K562 (cell line): ENCODE results near the gene ANKMY1. TPM values are rescaled to one million over a fixed set of nuclear protein-coding genes. Genes with fewer than 3 reads are reported as not detected.
A peak's percentile ranks its signal among the peaks of the same experiment; 100 is the strongest.

Source experiments
- ASH1L ChIP-seq: fragments of 450-650 bp; IDR thresholded peaks from 2 replicates; pipeline ENCODE4 v1.6.1; 2018; ENCODE audit warnings: borderline replicate concordance, mild to moderate bottlenecking, low read depth; ENCODE audit not compliant: partially characterized antibody
- BMI1 ChIP-seq: fragments of 150-350 bp; IDR thresholded peaks from 2 replicates; pipeline ENCODE4 v1.6.1; 2014; ENCODE audit warnings: low read length
- CREBBP ChIP-seq: IDR thresholded peaks from one replicate; pipeline ENCODE4 v1.6.1; 2012; ENCODE audit warnings: low read depth, mild to moderate bottlenecking, control low read depth, inconsistent platforms, low read length
- E2F8 ChIP-seq: fragments of 450-650 bp; IDR thresholded peaks from 2 replicates; pipeline ENCODE4 v1.7.1; 2018; ENCODE audit warnings: mild to moderate bottlenecking, low read depth; ENCODE audit not compliant: partially characterized antibody
- EP400 ChIP-seq: fragments of 450-650 bp; IDR thresholded peaks from 2 replicates; pipeline ENCODE4 v1.6.1; 2017; ENCODE audit warnings: antibody characterized with exemption, mild to moderate bottlenecking, moderate library complexity
- FOXK1 ChIP-seq: sonication (generic); formaldehyde crosslinking; IDR thresholded peaks from 2 replicates; pipeline ENCODE4 v1.8.0; 2022; ENCODE audit warnings: missing genetic modification reagents, mild to moderate bottlenecking, borderline replicate concordance
- FOXM1 ChIP-seq, 2 experiments: fragments of 450-650 bp in 1 of 2; sonication (generic) in 1 of 2; formaldehyde crosslinking in 1 of 2; IDR thresholded peaks; 2 replicates each; pipeline versions ENCODE4 v1.6.1 to v1.9.0; 2017 to 2022; ENCODE audit warnings: low read depth in 2 of 2, mild to moderate bottlenecking in 2 of 2, missing genetic modification reagents in 1 of 2, moderate library complexity in 1 of 2
- GTF3C2 ChIP-seq: IDR thresholded peaks from 3 replicates; pipeline ENCODE4 v1.6.1; 2011; ENCODE audit warnings: borderline replicate concordance, mild to moderate bottlenecking, moderate library complexity; ENCODE audit not compliant: insufficient read length; ENCODE audit errors: extremely low read depth
- ILF3 ChIP-seq: fragments of 450-650 bp; IDR thresholded peaks from 2 replicates; pipeline ENCODE4 v1.6.1; 2018; ENCODE audit warnings: antibody characterized with exemption, mild to moderate bottlenecking, moderate library complexity, borderline replicate concordance
- KAT2B ChIP-seq: IDR thresholded peaks from one replicate; pipeline ENCODE4 v1.6.1; 2012; ENCODE audit warnings: low read depth, mild to moderate bottlenecking, control low read depth, inconsistent platforms, low read length, moderate library complexity
- NCOA1 ChIP-seq: fragments of 450-650 bp; IDR thresholded peaks from 2 replicates; pipeline ENCODE4 v1.6.1; 2016; ENCODE audit warnings: low read depth
- POLR2H ChIP-seq: IDR thresholded peaks from 2 replicates; pipeline ENCODE4 v1.6.1; 2016; ENCODE audit warnings: missing genetic modification characterization, low read depth, mild to moderate bottlenecking, control low read depth, missing compliant biosample characterization, moderate library complexity
- POU5F1 ChIP-seq: fragments of 150-350 bp; IDR thresholded peaks from 2 replicates; pipeline ENCODE4 v1.6.1; 2014; ENCODE audit warnings: borderline replicate concordance, low read length, low read depth, mild to moderate bottlenecking; ENCODE audit not compliant: partially characterized antibody
- RERE ChIP-seq: sonication (generic); formaldehyde crosslinking; IDR thresholded peaks from 2 replicates; pipeline ENCODE4 v1.8.0; 2023; ENCODE audit warnings: missing genetic modification reagents, mild to moderate bottlenecking, borderline replicate concordance
- ZBTB1 ChIP-seq: sonication (generic); formaldehyde crosslinking; IDR thresholded peaks from 2 replicates; pipeline ENCODE4 v1.8.1; 2023; ENCODE audit warnings: missing genetic modification reagents, low read depth, mild to moderate bottlenecking, borderline replicate concordance
- polyA plus RNA-seq, 8 experiments: library from polyadenylated mRNA; depleted of rRNA in 4 of 8; stranded (reverse) in 5 of 8; unstranded in 3 of 8; fragments of >200 nt; fragmentation: Nextera tagmentation in 2 of 8; fragmentation: Illumina TruSeq in 1 of 8; extraction: Ambion mirVana in 2 of 8; extraction: Trizol in 1 of 8; gene quantifications; 2 replicates each; pipeline versions ENCODE4 v1.2.1 to v1.2.3, GENCODE V29; 2011 to 2014; ENCODE audit warnings: inconsistent platforms in 1 of 8, missing spikeins in 1 of 8
- total RNA-seq, 7 experiments: library from RNA; depleted of rRNA in 6 of 7; stranded (reverse); fragments of >200 nt in 6 of 7; fragmentation: Illumina TruSeq in 2 of 7; extraction: Trizol in 2 of 7; gene quantifications; 2 replicates each; pipeline versions ENCODE4 v1.2.1 to v1.2.3, GENCODE V29; 2011 to 2021; ENCODE audit warnings: low replicate concordance in 1 of 7

ANKMY1 gene
- total and polyA plus RNA-seq, 9 of the 15 experiments (the other 6 are each of a cell fraction or from before 2014, with no cell fraction given), result 0.75 to 15.1 (median 11.7) TPM

GRCh38 chr2:240560084-240560479 is 2.3 kb upstream of the ANKMY1 start, which contains the start of gene DUSP28 (continued):
- no peak for TF ChIP-seq E2F8
- TF ChIP-seq POLR2H (tag), result no peak
- 0 out of 2 replicates have a peak, but pooled peaks have one; percentile 4 for TF ChIP-seq ZBTB1 (CRISPR knock-in tag)
- TF ChIP-seq CREBBP, result no peak
- TF ChIP-seq ASH1L, result no peak
- TF ChIP-seq GTF3C2, result no peak
- TF ChIP-seq BMI1, result no peak
- TF ChIP-seq NCOA1, result no peak
- TF ChIP-seq FOXK1, result no peak
- TF ChIP-seq EP400, result peak; percentile 81; the same call in 1 of the 2 replicates
- no peak for TF ChIP-seq FOXM1 (IDR thresholded peaks at IDR 0.05; ENCODE audit: low read depth)
- no peak for TF ChIP-seq FOXM1 (CRISPR knock-in tag; IDR thresholded peaks at IDR 0.05; ENCODE audit: low read depth)
- TF ChIP-seq KAT2B, result no peak
- no peak for TF ChIP-seq RERE
- TF ChIP-seq POU5F1, result no peak
- no peak for TF ChIP-seq ILF3
